Measurements from ENCODE around the gene KAT6B.
A peak's percentile ranks its signal among the peaks of the same experiment; 100 is the strongest.

KAT6B gene

GRCh38 chr10:74824900-74825370 is 1.5 kb upstream of the KAT6B start:
- TF ChIP-seq CTCF (IDR thresholded peaks at IDR 0.05) (no peak), ZFX (IDR thresholded peaks at IDR 0.05; ENCODE audit: borderline replicate concordance) (no peak)
- H3K27ac ChIP-seq, result peak overlapping the region; percentile 88

- peak overlapping the region; percentile 88 for H3K27ac ChIP-seq
- TF ChIP-seq CTCF (IDR thresholded peaks at IDR 0.05) (no peak), ZFX (IDR thresholded peaks at IDR 0.05; ENCODE audit: borderline replicate concordance) (no peak)
Measured at GRCh38 chr10:74825371-74826141, 844 bp upstream of the KAT6B start.

GRCh38 chr10:74827045-74827441 is 643 bp downstream of the KAT6B start:
- peak overlapping the region; percentile 88 for H3K27ac ChIP-seq
- TF ChIP-seq CTCF (IDR thresholded peaks at IDR 0.05), result no peak
- no peak for TF ChIP-seq ZFX (IDR thresholded peaks at IDR 0.05; ENCODE audit: borderline replicate concordance)

GRCh38 chr10:74827694-74828093 is 1.3 kb downstream of the KAT6B start:
- no peak for TF ChIP-seq CTCF (IDR thresholded peaks at IDR 0.05)
- no peak for TF ChIP-seq ZFX (IDR thresholded peaks at IDR 0.05; ENCODE audit: borderline replicate concordance)
- no peak overlapping the region; the same call in 1 of the 2 replicates for H3K27ac ChIP-seq

- no peak for TF ChIP-seq CTCF (IDR thresholded peaks at IDR 0.05)
- no peak for TF ChIP-seq ZFX (IDR thresholded peaks at IDR 0.05; ENCODE audit: borderline replicate concordance)
- H3K27ac ChIP-seq, result no peak overlapping the region
Measured at GRCh38 chr10:74828946-74829345, 2.5 kb downstream of the KAT6B start.

GRCh38 chr10:74831518-74832120 is 5.2 kb downstream of the KAT6B start:
- TF ChIP-seq ZFX (IDR thresholded peaks at IDR 0.05; ENCODE audit: borderline replicate concordance) (no peak), CTCF (IDR thresholded peaks at IDR 0.05) (no peak)
- H3K27ac ChIP-seq, result no peak overlapping the region

- H3K27ac ChIP-seq, result no peak overlapping the region
- TF ChIP-seq CTCF (IDR thresholded peaks at IDR 0.05), result no peak
- no peak for TF ChIP-seq ZFX (IDR thresholded peaks at IDR 0.05; ENCODE audit: borderline replicate concordance)
Measured at GRCh38 chr10:74835963-74836362, 9.6 kb downstream of the KAT6B start.

All from 22Rv1 (cell line).